AML-193 (cell line): Measurements from ENCODE around the gene GRB10.
"Not testable (repeated sequence)": the region's sequence is repeated elsewhere in the genome, so short reads cannot be mapped to it uniquely, and the experiment has no call there.

Experiments
- DNase-seq, 2 experiments: peaks; one replicate each; lab custom pipeline; 2025; lab: John Stamatoyannopoulos, UW

The GRB10 gene

DNA sequence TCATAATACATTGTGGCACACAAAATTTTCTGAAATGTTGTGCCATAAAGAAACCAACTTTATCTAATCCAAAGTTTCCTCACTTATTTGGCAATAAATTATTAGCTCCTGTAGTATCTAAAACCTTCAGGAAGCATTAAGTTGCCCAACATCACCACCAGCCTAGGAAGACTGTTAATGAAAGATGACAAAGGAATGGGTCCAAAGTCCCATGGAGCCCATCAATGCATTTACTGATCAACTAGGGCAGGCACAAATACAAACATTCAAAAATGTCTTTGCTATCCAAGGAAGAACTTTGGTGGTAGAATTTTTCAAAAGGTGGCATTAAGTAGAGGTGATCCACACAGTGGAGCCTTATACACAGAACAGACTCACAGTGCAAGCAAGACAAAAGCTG lies 4.5 kb downstream of the GRB10 start:
- DNase-seq = no peak

DNA sequence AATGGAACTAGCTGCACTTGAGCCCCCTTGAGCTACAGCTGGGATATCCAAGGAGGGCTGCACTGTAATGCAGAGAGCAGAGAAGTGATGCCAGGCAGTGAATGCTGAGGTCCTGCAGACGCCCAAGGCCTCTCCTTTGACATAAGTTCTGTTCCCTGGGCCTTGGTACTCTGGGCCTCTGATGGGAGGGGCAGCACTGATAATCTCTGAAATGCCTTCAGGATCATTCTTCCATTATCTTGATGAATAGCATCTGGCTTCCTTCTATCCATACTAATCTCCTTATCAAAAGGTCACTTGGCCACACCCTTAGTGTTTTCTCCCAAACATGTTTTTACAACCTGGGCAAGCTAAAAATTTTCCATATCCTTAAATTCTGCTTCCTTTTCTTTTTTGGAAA lies 6.9 kb downstream of the GRB10 start:
- DNase-seq = no peak

DNA sequence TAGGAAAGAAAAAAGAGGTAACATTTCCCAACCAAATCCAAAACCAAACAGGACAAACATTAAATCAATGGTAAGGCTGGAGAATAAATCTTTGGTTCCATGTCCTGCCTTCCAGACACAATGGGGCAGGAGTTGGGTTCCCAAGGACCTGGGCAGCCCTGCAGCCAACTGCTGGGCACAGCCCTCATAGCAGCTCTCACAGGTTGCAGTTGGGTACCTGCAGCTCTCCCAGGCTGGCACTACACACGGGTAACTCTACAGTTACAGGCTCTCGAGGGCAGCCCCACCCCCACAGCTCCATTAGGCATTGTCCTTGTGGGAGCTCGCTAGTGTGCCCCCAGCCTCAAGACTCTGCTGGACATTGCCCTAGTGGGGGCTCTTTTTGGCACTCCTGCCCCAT lies 7.5 kb downstream of the GRB10 start:
- no peak for DNase-seq

DNA sequence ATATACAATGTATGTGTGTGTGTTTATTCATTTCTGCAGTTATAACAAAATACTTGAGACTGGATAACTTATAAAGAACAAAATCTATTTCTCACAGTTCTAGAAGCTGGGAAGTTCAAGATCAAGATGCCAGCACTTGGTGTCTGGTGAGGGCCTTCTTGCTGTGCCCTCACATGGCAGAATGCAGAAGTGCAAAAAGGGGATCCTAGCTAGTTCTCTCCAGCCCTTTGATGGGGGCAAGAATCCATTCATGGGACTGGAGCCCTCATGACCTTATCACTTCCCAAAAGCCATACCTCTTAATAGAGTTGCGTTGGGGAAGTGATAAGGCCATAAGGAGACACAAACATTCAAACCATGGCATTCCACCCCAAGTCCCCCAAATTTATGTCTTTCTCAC lies 8.4 kb downstream of the GRB10 start:
- DNase-seq = no peak

DNA sequence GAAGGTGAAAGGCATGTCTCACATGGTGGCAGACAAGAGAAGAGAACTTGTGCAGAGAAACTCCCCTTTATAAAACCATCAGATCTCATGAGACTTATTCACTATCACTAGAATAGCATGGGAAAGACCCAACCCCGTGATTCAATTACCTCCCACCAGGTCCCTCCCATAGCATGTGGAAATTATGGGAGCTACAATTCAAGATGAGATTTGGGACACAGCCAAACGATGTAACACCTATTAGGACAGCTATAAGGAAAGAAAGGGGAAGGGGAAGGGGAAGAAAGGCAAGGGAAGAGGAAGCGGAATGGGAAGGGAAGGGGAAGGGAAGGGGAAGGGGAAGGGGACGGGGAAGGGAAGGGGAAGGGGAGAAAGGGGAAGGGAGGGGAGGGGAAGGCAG lies 9.6 kb downstream of the GRB10 start:
- not testable (repeated sequence) for DNase-seq

DNA sequence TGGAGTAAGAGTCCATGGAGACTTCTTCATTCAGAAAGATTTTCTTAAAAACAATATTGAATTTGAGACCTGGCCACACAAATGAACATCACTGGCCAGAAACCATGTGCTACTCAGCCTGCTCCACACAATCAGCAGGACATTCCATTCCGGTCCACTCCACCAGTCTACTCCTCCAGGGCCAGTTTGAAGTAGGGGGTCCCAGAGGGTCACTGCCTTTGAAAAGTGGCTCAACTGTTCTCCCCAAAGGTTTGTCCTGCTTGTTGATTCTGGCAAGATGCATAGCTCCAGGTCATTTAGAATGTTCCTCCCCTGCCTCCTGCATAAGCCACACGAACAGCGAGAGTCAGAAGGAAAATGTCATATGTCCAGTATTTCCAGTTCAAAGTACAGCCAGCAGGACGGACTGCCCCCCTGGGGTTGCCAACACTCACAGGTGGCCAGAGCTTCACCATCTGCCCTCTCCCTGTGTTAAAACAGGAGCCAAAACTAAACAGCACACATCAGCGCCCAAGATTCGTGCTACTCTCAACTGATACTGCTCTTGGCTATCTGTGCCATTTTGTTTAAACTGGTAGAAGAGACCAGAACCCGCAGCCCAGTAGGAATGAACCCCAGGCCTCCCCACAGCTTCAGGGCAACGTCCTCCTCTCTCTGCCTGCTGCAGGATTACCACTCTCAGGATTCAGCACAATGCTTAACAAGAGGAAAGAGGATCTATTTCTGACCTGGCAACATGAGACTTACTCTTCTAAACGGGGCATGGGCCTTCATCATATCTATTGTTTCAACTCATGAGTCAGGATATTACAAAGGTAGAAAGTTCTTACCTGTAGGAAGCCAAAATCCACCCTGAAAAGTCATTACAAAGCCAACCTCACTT lies 11.3 kb downstream of the GRB10 start:
- no peak for DNase-seq

DNA sequence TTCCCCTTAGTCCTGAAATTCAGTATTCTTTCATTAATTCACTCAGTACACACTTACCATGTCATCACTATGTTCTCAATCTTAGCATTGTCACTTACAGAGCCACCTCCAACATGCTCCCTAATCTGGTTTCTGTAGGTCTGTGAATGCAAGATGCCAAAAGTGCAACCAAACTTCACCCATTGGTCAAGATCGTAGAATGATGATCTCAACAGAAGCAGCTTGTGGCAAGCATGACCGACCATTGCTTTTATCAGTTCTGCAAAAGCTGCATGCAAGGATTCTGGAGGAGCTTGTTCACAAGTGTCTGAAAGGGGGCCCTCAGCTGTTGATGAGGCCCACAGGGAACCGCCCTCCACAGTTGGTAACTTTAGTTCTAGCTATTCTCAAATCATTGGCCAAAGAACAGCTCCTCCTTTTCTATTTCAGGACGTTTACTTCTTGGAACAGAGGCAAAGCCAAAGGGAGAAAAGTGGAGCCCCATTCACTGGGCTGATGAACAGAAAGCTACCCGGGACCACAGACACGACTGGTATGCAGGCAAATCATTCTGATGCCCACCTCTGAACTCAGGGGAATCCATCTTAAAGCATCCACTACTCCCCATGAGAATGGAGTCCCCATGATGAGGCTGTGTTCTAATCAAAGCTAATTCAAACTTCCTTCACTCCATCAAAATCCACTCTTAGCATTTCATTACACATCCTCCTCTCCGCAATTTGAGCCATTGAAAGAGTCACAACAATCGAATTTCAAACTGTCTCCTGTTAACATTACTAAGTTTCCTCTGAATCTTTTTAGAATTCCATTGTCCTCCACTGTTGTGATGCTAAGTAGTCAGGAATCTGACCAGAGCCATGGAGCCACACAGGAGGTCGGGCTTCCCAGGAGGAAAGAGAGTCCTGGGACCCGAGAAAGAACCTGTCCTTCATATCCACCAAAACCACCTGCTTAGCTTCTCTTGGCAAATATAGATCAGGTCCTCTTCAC lies 13.9 kb downstream of the GRB10 start:
- DNase-seq = no peak

DNA sequence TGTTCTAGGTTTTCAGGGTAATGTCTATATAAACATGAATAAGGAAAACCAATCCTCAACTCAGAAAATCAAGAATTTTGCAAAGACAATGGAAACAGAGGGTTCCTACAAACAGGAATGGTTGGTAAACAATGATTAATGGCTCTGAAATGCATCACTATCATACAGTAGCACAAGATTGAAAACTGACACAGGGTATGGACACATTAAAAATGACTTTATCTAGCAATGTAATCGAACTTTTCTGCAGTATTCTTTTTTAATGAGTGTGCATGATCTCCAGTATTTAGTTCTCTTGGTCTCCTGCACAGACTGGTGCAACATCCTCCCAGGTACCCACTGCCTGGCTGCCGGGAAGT lies 15.9 kb downstream of the GRB10 start:
- DNase-seq = no peak

DNA sequence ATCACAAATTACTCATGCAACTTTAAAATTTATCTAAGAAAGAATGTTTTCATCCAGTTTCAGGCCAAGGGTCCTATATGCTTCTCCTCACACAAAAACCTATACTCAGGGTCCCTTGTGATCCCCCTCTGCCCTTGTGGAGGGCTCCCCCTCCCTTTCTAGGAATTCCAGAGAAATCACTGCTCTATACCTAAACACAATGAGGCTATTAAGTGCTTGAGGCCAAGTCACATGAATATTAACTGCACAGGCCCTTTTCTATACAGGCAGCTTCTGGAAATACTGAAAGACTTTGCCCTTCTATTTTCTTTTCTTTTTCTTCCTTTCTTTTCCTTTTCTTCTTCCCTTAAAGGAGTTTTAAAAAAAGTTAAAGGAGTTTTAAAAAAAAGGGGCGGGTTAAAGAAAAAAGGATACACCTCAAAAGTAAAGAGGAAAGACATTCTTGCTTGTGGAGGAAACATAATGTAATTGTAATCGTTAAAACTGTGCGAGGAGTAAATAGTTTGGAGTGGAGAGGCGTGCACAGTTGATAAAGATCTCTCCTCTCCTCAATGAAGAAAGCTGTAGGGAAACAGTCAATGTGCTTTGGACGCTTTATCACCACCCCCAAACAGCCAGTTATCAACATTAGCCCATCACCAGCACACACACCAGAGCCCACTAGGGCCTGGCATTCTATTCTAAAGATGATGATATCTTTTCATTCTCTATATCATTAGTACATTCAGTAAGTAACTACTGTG lies 16.4 kb downstream of the GRB10 start:
- no peak for DNase-seq

DNA sequence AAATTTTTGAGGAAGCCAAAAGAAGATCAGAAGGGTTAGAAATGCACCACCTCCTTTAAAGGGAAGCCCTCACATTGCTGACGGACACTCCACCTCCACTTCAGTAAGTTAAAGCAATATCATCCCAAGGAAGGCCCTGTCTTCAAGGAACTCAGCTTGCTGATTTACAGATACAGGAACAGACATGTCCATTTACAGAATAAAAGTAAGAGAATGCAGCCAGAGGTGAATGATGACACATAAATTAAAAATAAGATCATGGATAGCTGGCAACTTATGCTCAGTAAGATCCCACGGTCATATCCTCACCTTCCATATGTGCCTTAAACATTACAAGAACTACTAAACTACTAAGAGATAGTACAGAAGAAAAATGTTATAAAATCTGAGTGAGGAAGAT lies 20.4 kb downstream of the GRB10 start:
- DNase-seq = no peak

DNA sequence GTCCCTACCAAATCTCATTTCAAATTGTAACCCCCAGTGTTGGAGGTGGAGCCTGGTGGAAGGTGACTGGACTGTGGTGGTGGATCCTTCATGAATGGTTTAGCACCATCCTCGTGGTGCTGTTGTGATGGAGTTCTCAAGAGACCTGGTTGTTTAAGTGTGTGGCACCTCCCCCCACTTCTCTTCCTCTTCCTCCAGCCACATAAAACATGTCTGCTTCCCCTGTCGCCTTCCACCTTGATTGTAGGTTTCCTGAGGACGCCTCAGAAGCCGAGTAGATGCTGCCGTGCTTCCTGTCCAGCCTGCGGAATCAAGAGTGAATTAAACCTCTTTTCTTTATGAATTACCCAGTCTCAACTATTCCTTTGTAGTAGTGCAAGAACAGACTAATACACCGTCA lies 21.0 kb downstream of the GRB10 start:
- DNase-seq = no peak

DNA sequence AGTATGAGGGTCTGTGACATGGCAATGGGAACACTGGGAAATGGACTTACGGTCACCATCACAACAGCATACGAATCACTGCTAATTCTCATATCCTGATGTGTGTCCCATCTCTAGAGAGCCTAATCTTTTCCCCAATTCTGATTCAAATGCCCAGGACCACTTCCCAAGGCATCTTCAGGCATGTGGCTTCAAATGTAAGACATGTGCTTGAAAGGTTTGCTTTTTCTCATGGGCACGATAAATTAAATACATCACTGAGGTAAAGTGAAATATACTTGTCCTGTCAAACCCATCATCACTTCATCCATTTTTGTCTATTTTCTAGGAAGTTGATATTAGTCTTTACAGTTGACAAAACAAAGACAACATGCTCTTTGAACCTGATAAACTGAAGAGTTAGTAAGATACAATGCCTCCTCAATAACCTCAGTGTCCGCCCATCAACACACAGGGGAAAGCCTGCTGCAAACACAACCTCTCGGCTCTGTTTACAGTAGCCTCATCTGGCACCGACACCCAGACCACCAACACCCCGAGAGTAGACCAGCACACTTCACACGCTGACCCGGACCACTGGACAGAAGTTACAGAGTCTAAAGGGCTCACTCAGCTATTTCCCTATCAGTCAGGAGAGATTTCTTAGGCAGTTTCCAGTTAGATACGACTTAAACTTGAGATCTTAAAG lies 24.8 kb downstream of the GRB10 start:
- DNase-seq = no peak

DNA sequence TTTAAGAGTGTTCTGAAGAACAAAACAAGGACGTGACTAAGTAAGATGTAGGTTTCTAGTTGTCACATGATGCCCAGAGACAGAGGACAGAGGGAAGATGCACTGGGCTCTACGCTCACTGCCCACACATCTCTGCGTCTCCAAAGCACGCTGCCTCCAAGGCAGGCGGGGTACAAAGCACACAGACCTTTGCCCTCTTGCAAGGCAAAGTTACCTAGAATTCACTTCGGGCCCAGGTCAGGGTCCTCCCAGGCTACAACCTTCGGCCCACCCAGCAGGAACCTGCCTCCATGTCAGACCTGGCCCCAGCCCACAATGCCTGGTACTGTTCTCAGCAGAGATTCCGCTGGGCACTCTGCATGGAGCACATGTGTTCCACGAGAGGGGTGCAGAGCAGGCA lies 26.5 kb downstream of the GRB10 start:
- no peak for DNase-seq

DNA sequence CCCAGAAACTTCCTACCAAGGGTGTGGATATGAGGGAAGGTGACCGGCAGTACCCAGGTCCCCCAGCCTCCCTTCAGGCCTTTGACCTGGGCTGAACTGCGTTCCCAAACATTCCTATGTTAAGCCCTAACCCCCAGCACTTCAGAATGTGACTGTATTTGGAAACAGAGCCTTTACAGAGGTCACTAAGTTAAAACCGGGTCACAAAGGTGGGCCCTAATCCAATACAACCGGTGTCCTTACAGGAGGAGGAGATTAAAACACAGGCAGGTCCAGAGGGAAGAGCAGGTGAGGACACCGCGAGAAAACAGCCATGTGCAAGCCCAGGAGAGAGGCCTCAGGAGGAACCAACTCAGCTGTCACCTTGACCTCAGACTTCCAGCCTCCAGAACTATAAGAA lies 28.0 kb downstream of the GRB10 start:
- no peak for DNase-seq

DNA sequence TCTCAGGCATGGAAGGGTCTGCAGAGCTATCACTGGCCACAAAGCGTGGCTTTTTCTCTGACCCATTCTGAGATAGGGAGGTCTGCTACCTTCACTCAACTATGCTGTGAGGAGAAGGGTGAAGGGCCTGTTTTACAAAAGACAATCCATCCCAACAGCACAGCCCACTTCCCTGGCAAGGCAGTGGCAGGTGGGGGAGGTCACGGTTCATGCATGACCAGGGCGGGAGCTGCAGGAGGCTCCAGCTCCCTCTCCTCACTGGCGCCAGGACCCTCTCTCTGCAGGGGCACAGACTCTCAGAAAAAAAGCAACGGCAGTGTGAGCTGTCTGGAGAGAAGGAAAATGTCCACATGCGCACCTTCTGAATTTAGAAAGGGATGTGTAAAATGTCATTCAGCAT lies 28.5 kb downstream of the GRB10 start:
- DNase-seq = no peak

DNA sequence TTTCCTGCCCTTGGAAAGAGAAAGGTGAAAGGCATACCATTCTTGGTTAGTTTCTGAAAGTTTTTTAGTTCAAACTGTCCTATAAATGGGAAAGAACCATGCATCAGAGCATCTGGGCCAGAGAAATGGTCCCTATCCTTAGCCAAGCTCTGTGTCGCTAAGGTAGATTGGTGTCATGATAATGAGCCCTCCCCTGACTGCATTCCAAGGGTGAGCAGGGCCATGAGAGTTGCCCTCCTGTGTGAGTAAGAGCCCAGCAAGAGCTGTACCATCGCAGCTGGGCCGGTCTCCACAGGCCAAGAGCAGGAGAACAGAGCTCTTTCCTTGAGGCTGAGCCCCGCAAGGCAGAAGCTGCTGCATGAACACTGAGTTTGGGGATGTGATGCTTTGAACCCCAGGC lies 30.3 kb downstream of the GRB10 start:
- no peak for DNase-seq

DNA sequence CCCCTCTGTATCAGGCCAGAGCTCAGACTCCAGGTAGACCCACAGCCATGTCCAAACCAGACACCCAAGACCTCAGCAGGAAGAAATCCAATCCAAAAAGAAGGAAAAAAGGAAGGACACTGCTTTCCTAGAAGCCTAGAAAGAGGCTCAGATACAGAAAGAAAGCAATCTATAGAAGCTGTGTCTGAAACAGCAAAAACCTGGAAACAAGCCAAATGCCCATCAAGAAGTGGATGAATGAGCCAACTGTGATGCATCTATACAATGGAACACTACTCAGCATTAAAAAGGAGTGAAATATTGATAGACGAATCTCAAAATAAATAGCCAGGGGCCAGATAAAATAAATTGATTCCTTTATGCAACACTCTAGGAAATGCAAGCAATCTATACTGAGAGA lies 31.6 kb downstream of the GRB10 start:
- no peak for DNase-seq

DNA sequence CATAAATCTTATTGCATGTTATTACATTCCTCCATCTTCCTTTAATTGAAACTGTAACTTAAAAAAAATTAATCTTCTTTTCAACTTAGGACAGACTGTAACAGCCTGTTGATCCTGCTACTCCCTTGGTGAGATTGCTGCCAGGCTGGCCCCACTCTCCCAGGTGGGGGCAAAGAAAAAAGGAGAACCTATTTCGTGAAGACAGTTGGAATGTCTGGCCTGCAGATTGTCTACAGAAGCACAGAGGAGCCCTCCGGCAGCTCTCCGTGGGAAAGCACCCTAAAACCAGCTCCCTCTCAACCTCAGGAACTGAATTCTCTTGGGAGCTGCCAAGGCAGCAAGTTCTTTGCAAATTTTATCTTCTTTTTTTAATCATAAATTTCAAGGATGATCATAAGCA lies 32.8 kb downstream of the GRB10 start:
- DNase-seq = no peak

DNA sequence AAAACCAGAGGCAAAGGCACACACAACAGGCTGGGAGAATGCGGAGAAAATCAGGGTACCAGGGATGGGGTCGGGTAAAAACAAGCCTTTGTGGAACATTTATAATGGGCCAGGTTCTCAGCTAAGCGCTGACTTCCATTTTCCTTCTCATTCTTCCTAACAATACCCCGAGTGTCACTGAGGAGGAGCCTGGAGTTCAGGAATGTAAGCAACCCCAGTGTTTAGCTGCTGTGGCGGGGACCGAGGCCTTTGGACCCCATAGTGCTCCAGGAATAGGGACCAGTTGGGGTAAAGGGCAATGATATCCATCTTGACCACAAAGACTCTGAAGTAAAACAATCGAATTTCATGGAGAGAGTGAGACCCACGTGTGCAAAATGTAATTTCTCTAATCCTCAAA lies 34.2 kb downstream of the GRB10 start:
- no peak for DNase-seq

DNA sequence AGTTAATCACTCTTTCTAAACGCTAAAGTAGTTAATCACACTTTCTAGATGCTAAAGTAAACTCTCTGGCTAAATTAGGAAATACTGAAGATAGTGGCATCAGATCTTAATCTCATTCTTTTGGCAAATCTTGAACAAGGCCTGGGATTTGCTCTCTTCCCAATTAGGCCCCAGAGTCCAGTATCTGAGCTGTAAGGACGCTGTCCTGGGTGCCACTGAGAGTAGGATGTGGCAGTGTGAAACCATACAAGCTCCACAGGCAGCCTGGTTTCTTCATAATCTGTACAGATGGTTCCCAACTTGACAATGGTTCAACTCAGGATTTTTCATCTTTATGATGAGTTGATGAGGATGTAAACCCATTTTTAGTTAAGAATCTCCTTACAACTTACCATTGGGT lies 36.9 kb downstream of the GRB10 start:
- no peak for DNase-seq

DNA sequence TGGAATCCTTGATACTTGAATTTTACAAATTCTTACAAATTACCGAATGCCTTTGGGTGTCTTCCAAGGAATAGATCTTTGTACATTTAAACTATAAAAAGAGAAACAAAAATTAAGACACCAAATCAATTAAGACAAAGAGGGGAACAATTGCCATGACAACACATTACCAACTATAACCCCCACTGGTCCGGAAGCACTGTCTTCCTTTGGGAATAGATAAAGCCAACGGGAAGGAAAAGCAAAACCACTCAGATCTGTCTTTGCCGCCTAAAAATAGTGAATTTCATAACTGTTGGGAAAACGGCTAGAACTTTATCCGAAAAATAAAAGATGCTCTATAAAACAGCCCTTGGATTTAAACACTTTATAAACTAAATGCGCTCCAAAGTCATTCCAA lies 37.4 kb downstream of the GRB10 start:
- no peak for DNase-seq

DNA sequence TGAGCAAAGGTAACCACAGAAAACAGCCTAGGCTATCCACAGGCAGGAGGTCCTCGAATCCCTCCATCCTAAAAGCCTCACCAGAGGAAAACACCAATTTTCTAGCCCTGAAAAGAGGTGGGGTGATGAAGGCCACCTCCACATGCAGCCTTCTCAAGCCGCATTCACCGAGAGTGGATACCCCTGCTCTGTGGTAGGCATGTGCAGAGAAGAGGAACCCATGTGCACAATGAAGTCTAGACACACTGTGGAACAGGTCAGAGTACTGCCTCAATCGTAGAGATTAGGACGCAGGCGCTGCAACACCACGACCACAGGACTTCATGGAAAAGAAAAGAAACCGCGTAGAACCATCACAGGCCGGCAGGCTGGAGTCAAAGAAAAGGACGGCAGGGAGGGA lies 38.8 kb downstream of the GRB10 start:
- DNase-seq = no peak
